Left renal pelvis (tissue), 4 donors: ENCODE measurements around the gene RAD51B. TPM values are rescaled to one million over a fixed set of nuclear protein-coding genes. Genes with fewer than 3 reads are reported as not detected.
A peak's percentile ranks its signal among the peaks of the same experiment; 100 is the strongest.

Source experiments
- DNase-seq, 4 donors: peaks; one replicate each; pipeline ENCODE4 v3.0.0-alpha.2; 2013; ENCODE audit warnings: low read depth in 4 of 4, low spot score in 3 of 4
- polyA plus RNA-seq, 4 donors: library from polyadenylated mRNA; unstranded; fragments of 120-200 nt; gene quantifications; one replicate each; pipeline ENCODE4 v1.2.1, GENCODE V29; 2013; ENCODE audit not compliant: insufficient read length in 4 of 4

Gene RAD51B
- polyA plus RNA-seq, 4 donors, result 9.4 to 12.6 (median 11.6) TPM

DNA sequence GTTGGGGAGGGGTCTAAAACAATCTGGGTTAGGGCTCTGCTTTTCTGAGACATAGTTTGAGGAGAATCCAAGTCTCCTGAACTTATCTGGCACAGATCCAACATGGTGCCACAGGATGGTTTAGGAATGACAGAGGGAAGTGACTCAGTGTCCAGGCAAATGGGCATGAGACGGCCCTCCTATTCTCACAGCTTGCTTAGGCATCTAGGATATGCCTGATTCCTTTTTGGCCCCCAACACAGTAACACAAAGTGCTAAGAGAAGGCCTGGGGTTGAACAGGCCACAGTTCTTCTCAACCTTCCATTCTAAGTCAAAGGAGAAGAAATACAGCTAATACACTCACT lies 855.6 kb downstream of the RAD51B start:
- DNase-seq, result no peak

DNA sequence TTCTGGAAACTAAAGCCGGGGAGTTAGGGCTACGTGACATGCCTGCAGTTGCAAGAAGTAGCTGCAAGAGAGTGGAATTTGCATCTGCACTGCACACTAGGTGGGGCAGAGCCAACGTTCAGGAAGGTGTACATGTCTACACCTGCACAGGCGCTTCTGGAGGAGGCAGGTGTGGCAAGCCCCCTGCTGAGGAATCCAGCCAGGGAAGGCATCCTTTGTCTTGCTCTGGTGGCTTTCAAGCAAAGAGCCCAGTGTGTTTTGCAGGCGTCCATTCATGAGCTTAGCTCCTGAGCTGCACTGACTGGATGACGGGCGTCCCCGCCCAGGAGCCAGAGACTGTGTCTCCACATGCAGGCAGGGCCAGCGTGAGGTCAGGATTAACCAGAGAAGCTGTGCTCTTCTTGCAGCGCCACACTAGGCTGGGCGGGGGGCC lies 856.9 kb downstream of the RAD51B start:
- no peak for DNase-seq

DNA sequence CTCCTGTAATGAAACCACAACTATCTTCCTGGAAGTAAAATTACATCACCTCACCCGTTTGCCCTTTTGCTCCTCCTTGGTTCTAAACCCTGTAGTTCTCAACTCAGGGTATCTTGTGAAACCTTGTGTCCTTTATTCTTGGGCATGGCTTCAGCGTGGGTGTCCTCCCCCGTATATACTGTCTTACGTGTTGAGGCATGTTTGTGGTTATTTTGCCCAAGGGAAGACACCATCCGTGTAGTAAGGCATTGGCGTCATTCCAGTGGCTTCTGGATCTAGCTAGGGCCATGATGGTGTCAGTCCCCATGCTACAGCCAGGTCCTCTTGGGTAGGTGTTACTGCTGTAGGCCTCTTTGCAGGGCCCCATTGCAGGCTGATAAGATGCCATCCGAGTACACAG lies 857.9 kb downstream of the RAD51B start:
- no peak for DNase-seq

DNA sequence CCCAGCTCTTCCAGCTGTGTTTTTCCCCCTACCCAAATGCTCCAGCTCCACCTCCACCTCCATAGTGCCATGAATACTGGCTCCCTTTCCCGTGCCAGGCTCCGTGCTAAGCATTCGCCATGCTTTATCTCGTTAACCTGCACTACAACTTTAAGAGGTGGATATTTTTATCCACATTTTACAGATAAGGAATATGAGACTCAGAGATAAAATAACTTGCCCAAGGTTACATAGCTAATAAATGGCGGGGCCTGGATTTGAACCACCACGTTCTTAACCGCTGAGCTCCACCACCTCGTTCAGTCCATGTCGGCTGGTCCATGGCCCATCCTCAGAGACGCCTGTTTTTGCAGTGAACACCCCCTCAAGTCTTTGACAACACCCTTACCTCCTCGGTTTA lies 858.3 kb downstream of the RAD51B start:
- no peak for DNase-seq

DNA sequence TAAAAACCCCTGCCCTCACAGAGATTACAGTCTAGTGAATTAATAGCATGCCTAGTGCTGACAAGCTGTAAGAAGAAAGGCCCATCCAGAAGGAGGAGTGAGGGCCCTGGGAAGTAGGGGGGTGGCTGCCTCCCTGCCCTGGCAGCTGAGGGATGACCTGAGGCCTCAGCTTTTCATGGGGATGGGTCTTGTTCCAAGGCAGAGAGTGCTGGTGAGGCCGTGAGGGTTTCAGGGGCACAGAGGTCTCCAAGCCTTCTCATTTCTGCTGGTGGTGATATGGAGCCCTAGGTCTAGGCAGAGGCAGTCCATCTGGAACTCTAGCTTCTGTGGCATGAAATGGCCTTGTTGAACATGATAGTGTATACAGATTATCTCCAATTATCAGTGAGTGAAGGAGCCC lies 858.9 kb downstream of the RAD51B start:
- DNase-seq, result no peak

DNA sequence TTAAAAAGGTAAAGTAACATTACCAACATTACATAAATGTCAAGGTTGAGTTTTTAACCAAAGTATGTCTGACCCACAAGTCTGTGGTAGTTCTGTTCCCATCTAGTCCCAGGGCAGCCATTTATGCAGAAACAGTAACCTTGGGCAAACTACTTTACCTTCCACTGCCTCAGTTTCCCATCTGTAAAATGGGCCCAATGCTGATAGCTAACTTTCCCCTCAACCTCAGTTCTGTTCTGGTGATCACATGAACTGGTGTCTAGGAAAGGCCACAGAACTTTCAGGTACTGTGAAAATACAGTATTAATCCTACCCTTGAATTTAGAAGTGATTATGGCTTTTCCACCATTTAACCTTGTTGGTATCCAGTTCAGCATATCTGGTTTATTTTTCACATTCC lies 859.7 kb downstream of the RAD51B start:
- no peak for DNase-seq

DNA sequence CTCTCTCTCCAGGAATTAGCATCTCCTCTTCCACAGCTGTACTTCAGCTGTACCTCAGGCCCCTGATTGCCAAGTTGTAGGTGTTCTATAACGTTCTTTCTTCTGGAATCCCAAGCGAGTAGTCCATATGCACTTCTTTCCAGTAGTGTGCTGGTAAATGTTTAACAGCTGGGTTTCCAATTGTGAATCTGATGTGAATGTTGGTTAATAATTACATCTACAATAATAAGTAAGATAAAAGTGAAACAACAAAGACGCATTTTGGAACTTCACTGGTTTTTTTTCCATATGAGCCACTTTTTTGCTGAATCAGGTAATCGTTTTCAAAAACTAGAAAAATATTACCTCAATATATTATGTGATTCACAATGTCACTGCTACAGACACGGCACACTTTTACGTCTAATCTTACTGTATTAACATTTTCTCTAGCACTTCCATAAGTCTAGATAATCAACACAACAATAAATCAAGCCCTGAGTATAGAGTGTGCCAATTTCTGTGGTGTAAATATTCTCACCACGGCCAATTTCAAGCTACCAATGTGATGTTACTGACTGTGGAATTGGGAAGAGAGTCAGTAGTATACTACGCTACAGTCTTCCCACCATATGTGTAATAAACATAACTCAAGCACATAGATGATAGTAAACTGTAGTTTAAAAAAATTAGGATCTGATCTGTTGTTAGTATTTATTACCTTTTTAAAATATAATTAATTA lies 860.3 kb downstream of the RAD51B start:
- no peak for DNase-seq

DNA sequence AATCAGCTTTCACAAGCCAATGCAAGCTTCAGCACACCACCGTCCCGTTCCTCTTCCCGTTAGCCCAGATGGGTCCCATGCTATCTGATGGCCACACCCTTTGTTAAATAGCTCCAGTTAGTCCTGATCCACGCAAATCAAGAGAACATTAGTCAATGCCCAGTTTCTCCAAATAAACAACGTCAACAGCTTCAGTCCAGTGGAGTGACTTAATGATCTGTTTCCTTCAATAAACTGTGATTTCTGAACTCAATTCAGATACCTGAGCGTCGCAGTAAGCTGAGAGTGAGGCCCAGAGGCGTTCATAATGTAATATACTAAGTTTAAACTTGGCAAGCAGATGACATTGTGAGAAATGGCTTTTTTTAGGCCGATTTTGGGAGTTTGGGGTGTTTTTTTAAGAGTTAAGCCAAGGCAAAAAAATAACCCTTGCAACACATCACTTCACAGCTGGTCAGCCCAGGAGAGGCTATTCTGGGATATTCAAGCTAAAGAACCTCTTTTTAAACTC lies 861.0 kb downstream of the RAD51B start:
- DNase-seq, result no peak

DNA sequence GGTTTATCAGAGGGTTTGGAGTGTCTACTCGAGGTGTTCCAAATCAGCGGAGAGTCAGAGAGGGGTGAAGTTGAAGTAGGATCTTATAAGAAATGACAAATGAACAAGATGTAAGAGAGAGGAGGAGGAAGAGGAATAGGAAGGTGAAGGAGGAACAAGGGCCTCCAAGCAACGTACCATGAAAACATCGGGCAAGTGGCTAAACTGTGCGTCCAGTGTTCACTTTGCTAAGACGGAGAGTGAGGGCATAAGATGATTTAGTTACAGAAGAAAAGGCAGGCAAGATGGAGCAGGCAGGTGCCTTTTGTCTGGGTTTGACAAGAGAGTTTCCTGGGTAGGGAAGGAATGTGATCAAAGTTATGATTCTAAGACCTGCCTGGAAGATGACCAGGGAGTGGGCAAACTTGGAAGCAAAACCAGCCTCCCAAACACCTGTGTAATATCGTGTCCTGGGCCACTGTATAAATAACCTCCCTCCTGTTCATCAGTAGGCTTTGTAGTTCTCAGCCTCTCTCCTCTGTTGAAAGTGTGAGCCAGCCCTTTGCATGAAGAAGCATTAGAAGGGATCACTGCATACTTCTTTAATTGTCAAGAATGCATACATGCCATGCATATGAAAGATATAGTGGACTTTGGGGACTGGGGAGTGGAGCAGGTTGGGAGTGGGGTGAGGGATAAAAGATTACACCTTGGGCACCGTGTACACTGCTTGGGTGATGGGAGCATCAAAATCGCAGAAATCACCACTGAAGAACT lies 861.9 kb downstream of the RAD51B start:
- no peak for DNase-seq

DNA sequence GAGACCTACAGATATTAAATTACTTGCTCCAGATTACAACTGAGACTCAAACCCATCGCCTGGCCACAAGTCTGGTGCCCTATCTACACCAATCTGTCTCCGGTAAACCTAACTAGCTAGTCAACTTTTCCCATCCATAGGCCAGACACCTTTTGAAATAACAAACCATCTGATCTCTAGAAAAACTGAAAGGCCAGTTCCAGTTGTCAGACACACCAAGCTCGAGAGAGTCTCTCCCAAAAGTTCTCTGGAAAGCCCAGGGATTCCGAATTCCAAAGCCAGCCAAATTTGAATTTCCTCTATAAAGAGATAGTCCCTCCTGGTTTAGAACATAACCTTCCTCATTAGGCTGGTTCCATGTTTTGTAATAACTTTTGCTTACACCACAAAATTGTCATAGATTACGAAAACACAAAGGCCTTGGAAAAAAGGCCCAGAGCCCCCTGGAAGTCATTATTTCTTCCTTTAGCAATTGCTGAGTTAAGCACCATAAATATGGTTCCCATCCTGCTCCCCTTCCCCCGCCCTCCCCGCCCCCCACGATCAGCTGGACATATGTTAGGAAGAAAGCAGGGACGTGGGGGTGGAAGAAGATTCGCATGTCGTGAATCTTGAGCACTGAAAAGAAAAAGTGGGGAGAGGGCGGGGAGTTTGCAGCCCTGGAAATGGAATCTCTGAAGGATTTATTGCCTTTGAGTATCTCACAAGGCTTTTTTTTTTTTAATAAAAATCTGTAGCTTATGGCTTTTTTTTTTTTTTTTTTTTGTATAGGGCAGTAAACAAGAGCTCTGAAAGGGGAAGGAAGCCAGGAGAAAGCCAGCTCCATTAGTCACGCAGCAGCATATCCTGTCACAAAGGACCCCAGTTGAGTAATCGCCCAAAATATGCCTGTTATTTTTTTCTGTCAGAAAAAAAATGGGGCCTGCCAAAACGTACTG lies 862.9 kb downstream of the RAD51B start:
- DNase-seq, result peak in 1 of 4 donors; percentile 66

DNA sequence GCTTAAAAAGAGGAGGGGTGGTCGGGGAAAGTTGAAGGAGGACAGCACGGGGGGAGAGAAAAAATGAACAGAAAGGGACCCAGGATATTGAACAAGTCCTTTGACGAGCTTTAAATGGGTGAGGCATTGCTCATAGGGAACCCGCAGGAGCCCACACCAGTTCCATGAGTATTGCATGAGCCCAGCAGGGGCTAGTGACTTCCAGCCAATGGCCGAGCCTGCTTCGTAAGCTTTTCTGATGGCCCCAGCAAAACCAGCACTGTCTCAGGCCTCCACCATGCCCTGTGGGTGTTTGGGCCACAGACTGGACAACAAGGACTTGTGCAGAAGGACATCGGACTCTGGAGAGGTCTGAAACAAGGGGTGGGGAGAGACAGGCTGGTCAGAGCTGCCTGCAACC lies 863.7 kb downstream of the RAD51B start:
- DNase-seq, result no peak

DNA sequence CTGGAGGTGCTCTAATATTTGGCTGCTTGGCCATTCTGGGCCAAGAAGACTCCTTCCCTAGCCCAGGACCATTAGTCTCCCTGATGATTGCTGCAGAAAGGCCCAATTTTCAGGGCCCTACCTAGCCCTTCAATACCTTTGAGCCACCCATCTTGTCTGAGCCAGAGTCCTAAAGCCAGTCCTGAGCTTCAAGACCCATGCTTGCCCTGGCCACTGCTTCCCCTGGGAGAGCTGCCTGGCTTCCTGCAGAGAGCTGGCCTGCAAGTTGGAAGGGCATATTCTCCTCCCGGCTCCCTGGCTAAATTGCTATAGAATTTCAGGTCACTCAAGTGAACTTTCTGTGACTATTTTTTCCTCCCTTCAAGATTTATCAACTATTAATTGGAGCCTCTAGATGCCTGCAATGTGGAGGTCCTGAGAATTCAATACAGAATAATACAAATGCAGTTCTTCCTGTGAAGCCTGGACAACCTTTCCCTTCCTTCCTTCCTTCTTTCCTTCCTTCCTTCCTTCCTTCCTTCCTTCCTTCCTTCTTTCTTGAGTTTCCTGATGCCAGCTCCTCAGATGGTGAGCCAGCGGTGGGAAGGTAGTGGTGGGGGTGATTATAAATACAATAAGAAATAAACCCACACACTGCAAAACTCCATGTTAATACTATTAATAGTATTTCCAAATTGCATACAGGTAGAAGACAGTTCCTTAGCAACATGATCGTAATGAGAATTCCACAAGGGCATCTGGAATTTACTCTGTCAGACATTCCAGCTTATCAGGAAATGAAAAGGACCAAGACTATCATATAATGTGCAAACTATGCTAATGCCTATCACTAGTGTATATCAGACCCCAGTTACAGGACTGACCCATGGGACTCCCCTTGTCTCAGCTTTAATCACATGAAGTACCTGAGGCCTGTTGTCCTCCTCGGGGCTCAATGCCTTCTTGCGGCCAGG lies 865.2 kb downstream of the RAD51B start:
- no peak for DNase-seq

DNA sequence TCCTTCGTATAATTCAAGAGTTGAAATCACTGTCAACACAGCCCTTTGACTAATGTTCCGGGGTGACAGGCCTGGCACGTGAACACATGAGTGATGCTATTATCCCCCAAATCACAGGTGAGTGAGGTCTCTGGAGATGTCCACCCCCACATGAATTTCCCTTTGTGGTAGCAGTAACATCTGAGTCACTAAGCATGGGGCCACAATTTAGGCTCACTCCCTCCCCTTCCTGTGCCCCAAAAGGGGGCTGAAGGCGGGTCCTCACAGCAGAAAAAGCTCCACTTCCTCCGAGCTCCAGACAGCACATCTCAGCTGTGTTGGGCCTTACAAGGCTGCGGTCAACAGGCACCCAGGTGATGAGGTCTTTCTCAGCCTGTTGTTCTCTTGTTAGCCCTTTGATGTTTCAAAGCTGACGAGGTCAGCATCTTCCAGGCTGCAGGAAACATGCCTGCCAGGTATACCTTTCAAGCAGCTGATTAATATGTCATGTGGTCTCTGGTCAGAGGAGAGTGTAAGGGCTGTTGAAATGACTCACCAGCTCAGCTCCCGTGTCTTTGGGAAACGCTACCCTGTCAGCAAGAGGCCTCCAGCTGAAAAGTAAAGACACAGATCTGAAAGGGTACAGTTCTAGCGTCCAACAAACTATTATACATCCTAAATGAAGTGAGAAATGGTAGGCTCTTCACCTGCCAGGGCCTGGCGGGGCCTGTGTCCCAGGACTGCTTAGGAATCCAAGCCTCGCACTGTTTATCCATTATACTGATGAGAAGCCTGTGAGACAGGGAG lies 866.0 kb downstream of the RAD51B start:
- DNase-seq, result no peak

DNA sequence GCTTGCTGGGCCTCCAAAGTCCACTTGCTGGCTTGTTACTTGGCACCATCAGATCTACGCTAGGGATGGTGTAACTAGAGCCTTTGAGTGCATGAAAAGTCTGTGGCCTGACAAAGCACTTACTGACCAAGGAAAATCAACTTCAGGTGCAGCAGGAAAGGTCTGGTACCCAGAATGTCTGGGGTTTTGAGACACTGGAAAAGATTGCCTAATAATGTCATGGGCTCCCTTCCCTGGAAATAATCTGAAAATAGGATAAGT lies 866.6 kb downstream of the RAD51B start:
- DNase-seq, result no peak

DNA sequence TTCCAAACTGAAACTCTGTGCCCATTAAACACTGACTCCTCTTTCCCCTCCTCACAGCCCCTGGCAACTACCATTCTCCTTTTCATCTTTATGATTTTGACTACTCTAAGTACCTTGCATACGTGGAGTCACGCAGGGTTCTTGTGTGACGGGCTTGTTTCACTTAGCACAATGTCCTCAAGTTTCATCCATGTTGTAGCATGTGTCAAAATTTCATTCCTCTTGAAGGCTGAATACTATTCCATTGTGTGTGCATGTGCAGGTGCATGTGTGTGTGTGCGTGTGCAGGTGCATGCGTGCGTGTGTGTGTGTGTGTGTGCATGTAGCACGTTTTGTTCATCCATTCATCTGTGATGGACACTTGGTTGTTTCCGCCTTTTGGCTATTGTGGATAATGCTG lies 867.1 kb downstream of the RAD51B start:
- DNase-seq, result no peak

DNA sequence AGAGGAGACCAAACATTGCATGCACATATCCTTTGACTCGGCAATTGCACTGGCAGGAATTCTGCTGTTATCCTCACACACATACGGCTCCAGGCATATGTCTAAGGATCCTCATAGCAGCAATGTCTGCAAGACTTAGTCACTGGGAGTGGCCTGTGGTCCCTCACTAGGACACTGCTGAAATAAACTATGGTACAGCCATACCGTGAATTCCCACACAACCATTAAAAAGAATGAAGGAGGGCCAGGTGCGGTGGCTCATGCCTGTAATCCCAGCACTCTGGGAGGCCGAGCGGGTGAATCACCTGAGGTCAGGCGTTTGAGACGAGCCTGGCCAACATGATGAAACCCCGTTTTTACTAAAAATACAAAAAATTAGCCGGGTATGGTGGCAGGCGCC lies 868.2 kb downstream of the RAD51B start:
- DNase-seq, result no peak

DNA sequence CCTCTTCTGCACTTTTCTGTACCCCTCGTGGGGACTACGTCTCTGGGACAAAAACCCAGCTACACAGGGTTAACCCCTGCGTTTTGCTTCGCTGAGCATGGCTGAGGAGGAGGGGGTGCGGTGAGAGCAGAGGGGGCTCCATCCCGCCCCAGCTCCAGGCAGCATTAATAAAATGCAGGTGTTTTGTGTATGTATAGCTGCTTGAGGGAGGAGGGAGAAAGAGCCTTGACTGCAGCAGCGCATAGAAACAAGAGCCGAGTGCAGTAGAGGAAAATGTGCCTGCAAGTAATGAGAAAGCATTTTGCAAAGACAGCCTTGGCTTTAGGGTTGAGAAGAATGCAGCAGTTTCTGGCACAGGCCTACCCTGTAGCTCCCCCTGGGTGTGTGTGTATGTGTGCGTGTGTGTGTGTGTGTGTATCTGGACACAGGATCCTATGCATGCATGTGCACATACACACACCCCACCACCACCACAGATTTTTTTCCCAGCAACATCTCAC lies 869.3 kb downstream of the RAD51B start:
- DNase-seq, result peak in 1 of 4 donors; percentile 75

DNA sequence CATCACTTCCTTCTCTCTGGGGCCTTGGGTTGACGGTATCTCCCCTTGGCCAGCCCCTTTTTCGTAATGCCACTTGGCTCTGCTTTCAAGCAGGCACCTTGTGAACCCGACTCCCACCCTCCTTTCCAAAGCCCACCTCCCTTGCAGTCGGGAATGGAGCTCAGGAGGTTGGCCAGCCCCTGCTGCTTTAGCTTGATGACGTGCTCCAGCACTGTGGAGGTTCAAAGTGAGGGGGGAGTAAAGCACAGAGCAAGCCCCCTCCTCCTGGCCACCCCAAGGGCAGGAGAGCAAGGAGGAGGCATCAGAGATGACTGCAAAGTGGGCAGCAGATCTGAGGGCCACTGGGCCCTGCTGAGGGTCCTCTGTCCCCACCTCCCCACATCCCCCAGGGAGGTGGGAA lies 869.9 kb downstream of the RAD51B start:
- DNase-seq, result no peak
